GM19023 (cell line): ENCODE data around the gene SVEP1.
"Not testable (repeated sequence)": the region's sequence is repeated elsewhere in the genome, so short reads cannot be mapped to it uniquely, and the experiment has no call there.

Source experiments
- ATAC-seq: cut with Tn5 transposase; IDR thresholded peaks from one replicate; pipeline ENCODE4 v1.9.1; 2021; ENCODE audit warnings: mild to moderate bottlenecking, moderate library complexity; ENCODE audit not compliant: unreplicated experiment

SVEP1 gene

GRCh38 chr9:110383491-110383890, 196.1 kb downstream of the SVEP1 start:
- no peak for ATAC-seq

DNA sequence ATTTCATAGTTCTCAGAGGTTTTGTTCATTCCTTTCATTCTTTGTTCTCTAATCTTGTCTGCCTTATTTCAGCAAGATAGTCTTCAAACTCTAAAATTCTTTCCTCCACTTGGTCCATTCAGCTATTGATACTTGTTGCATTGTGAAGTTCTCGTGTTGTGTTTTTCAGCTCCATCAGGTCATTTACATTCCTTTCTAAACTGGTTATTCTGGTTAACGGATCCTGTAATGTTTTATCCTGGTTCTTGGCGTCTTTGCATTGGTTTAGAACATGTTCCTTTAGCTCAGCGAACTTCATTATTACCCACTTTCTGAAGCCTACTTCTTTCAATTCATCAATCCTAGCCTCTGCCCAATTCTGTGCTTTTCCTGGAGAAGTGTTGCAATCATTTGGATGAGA, 196.8 kb downstream of the SVEP1 start:
- no peak for ATAC-seq

- ATAC-seq: no peak
Observed at GRCh38 chr9:110371411-110372007, 208.0 kb downstream of the SVEP1 start.

DNA sequence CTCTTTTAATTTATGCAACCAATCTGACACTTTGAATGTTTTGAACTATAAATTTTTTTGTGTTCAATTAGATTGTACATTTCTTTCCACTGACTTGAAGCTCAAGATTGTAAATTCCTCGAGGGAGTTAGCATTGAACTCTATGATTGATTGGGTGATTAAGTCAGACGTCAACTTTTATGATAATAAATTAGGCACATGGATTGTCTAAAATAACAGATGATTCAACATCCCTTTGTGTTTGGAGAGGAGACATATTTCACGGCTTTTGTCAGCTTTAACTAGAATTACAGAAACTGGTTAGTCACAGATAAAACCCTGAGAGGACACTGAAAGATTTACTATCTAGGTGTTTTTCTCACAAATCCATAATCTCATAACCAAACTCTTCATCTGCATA, 209.2 kb downstream of the SVEP1 start:
- no peak for ATAC-seq

DNA sequence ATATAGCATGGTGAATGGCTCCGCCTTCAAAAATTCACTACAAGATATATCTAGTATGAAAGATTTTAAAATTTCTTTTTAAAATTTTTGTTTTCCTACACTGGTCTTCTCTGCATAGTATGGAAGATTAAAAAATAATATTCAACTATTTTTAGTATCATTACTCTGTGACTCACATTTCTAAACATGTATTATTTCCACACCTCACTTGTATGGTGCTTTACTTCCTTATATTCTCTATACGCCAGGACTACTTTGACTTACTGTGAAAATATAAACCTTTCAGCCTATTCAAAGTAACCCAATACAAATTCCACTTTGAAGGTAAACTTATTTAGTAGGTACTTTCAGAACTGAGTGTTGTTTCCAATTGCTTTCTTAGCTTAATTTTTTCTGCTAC, 215.1 kb downstream of the SVEP1 start:
- ATAC-seq: no peak

- not testable (repeated sequence) for ATAC-seq
Observed at GRCh38 chr9:110358992-110359391, 220.5 kb downstream of the SVEP1 start.

GRCh38 chr9:110357505-110357904, 222.0 kb downstream of the SVEP1 start:
- no peak for ATAC-seq

DNA sequence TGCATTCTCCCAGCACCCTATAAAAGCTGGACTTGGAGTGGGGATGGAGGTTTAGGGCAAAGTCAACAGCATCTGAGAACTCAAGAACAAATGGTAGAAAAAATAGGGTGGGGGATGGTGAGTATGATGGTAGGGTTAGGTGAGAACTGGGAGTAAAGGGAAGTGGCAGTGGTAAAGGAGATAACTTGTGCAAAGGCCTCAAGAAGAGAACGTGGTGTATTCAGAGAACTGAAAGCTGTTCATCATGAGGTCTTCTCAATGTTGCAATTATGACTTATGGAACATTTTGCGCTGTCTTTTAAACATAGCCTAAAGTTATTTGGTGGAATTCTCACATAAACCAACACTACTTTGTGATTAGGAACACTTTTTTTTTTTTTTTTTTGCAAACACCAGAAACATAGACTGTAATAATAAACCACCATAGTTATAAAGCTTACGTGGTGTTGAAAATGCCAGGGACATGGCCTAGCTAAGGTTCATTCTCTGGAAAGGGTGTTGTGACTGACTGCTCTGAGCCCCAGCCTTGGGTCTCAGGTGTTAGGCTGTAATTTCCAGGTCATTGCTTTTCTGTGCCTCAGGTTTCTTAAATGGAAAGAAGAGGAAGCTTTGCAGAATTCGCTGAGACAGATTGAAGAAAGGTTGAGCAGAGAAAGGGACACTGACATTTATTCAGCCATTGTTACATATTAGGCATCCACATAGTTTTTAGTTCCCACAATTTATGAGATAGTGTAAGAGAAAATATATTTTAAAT, 222.7 kb downstream of the SVEP1 start:
- no peak for ATAC-seq

GRCh38 chr9:110355911-110356310, 223.6 kb downstream of the SVEP1 start:
- no peak for ATAC-seq

GRCh38 chr9:110351009-110351467, 228.5 kb downstream of the SVEP1 start:
- ATAC-seq: no peak

DNA sequence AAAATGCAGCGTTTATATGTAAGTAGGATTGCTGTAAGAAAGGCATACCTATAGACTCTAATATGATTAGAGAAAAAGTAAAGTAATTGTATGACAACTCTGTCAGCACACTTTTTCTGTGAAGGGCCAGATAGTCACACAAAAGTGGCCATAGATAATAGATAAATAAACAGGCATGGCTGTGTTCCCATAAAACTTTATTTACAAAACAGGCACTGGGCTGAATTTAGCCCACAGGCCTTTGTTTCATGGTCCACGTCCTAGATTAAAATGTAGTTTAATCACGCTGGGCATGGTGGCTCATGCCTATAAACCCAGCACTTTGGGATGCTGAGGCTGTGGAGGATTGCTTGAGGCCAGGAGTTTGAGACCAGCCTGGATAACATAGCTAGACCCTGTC, 233.2 kb downstream of the SVEP1 start:
- no peak for ATAC-seq

DNA sequence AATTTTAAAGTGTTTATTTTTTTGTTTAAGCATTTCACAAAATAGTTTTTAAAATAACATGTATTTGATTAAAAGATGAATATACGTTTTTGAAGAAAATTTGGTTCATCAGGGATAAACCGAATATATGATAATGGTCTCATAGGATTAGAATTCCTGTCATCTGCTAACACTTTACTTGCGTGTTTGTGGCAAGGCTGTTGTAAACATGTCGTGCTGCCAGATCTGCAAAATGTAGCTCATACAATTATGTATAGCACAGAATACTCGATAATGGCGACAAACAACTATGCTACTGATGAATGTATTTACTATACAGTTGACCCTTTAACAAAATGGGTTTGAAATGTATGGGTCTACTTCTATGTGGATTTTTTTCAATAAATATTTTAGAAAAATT, 234.7 kb downstream of the SVEP1 start:
- no peak for ATAC-seq

- no peak for ATAC-seq
Observed at GRCh38 chr9:110343551-110343950, 236.0 kb downstream of the SVEP1 start.

DNA sequence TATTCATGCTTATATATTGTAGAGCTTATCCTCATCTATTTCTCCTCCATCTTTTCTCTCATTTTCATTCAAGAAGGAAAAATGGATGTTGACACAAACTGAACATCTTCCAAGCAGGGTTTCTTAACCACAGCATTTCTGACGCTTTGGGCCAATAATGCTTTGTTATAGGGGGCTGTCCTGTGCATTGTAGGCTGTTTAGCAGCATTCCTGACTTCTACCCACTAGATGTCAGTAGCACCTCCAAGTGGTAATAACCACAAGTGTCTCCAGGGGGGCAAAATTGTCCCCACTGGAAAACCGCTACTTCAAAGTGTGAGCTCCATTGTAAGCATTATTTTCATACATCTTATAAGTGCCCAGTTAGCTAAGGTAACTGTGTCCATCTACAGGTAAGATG, 239.2 kb downstream of the SVEP1 start:
- ATAC-seq: no peak

GRCh38 chr9:110338143-110338542, 241.4 kb downstream of the SVEP1 start:
- ATAC-seq: no peak

DNA sequence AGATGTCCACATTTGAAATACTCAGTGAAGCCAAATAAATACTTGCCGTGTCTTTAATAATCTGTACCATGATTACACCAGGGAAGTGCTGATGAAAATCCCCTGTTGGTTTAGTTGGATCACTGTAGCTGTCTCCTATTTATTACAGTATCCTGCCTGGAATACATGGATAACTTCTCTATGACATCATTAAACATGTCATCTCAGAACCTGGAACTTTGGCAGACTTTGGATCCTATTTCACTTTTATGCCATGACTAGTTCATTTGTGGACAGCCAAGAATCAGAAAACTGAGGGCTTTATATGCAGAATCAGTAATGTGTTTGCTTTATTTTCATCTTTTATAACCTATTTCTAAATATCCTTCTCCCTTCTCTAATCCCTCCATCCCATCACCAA, 241.8 kb downstream of the SVEP1 start, which contains the start of gene TXNDC8:
TSS of gene TXNDC8 (minus strand) at position 137 of the 400 bp plus-strand sequence.
- ATAC-seq: no peak

GRCh38 chr9:110336363-110336762, 243.2 kb downstream of the SVEP1 start:
- no peak for ATAC-seq

- no peak for ATAC-seq
Observed at GRCh38 chr9:110334871-110335270, 244.7 kb downstream of the SVEP1 start.

GRCh38 chr9:110334183-110334582, 245.4 kb downstream of the SVEP1 start:
- no peak for ATAC-seq

GRCh38 chr9:110332766-110333165, 246.8 kb downstream of the SVEP1 start:
- ATAC-seq: no peak

- ATAC-seq: no peak
Observed at GRCh38 chr9:110330484-110331105, 248.9 kb downstream of the SVEP1 start.

- no peak for ATAC-seq
Observed at GRCh38 chr9:110329639-110330230, 249.8 kb downstream of the SVEP1 start.
